ENCODE measurements around the gene KRT39.

Gene KRT39

DNA sequence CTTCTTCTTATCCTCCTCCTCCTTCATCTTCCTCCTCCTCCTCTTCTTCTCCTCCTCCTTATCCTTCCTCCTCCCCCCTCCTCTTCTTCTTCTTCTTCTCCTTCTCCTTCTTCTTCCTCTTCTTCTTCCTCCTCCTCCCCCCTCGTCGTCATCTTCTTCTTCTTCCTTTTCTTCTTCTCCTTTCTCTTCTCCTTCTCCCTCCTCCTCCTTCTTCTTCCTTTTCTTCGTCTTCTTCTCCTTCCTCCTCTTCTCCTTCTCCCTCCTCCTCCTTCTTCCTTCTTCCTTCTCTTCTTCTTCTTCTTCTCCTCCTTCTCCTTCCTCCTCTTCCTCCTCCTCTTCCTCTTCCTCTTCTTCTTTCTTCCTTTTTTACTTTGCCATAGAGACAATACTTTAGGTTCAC, 24.2 kb downstream of the KRT39 start:
- Histone ChIP-seq H3K27me3 (ENCODE audit: control insufficient read depth, insufficient read depth, low read length) (no peaks in the 10 kb centered on the region), H3K36me3 (ENCODE audit: control insufficient read depth, insufficient read depth, low read length) (no peaks in the 10 kb centered on the region), H3K4me3 (ENCODE audit: low read depth, low read length) (no peak overlapping the region), H3K27ac (ENCODE audit: low read depth, low read length) (no peak overlapping the region), H3K9me3 (ENCODE audit: control insufficient read depth, insufficient read depth, low read length) (no peaks in the 10 kb centered on the region), H3K9ac (ENCODE audit: low read depth, low read length) (no peak overlapping the region), H3K4me1 (ENCODE audit: control insufficient read depth, insufficient read depth, low read length) (no peaks in the 10 kb centered on the region)

DNA sequence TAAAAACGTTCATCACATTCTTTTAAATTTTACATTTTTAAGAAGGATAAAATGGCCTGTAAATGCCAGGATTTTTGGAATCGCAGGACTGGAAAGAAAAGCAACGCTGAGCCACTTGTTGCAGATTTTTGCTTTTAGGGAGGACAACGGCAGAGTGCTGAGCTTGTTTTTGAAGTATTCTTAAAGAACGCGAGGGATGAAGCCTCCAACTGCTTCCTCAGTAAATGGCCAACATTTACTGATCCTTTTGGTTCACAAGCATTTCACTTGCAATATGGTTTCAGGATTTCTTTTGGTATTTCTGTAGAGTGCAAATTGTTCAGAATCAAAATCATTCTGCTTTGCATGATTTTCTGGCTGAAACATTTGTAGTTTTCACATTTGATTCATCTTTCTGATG, 26.5 kb downstream of the KRT39 start:
- no peaks in the 10 kb centered on the region for H3K9me3 ChIP-seq (ENCODE audit: control insufficient read depth, insufficient read depth, low read length)
- no peak overlapping the region for H3K4me3 ChIP-seq (ENCODE audit: low read depth, low read length)
- H3K36me3 ChIP-seq (ENCODE audit: control insufficient read depth, insufficient read depth, low read length): no peaks in the 10 kb centered on the region
- no peaks in the 10 kb centered on the region for H3K27me3 ChIP-seq (ENCODE audit: control insufficient read depth, insufficient read depth, low read length)
- no peak overlapping the region for H3K27ac ChIP-seq (ENCODE audit: low read depth, low read length)
- no peak overlapping the region for H3K9ac ChIP-seq (ENCODE audit: low read depth, low read length)
- H3K4me1 ChIP-seq (ENCODE audit: control insufficient read depth, insufficient read depth, low read length): peaks cover 8% of the 10 kb centered on the region; the same call in 1 of the 2 replicates

GRCh38 chr17:40938981-40939380, 27.8 kb downstream of the KRT39 start:
- Histone ChIP-seq H3K36me3 (ENCODE audit: control insufficient read depth, insufficient read depth, low read length) (no peaks in the 10 kb centered on the region), H3K27ac (ENCODE audit: low read depth, low read length) (no peak overlapping the region), H3K4me1 (ENCODE audit: control insufficient read depth, insufficient read depth, low read length) (peaks cover 8% of the 10 kb centered on the region; the same call in 1 of the 2 replicates), H3K9ac (ENCODE audit: low read depth, low read length) (no peak overlapping the region), H3K4me3 (ENCODE audit: low read depth, low read length) (no peak overlapping the region), H3K9me3 (ENCODE audit: control insufficient read depth, insufficient read depth, low read length) (no peaks in the 10 kb centered on the region), H3K27me3 (ENCODE audit: control insufficient read depth, insufficient read depth, low read length) (no peaks in the 10 kb centered on the region)

GRCh38 chr17:40937384-40937819, 29.3 kb downstream of the KRT39 start, which contains the start of gene KRT23:
Gene KRT23 (minus strand): TSS chr17:40937646. CDS start chr17:40936603, 1,043 bp downstream.
- H3K9me3 ChIP-seq (ENCODE audit: control insufficient read depth, insufficient read depth, low read length): no peaks in the 10 kb centered on the region
- no peaks in the 10 kb centered on the region for H3K27me3 ChIP-seq (ENCODE audit: control insufficient read depth, insufficient read depth, low read length)
- H3K36me3 ChIP-seq (ENCODE audit: control insufficient read depth, insufficient read depth, low read length): no peaks in the 10 kb centered on the region
- peaks cover 8% of the 10 kb centered on the region; the same call in 1 of the 2 replicates for H3K4me1 ChIP-seq (ENCODE audit: control insufficient read depth, insufficient read depth, low read length)
- no peak within 1 kb of the TSS for H3K4me3 ChIP-seq (ENCODE audit: low read depth, low read length)
- H3K9ac ChIP-seq (ENCODE audit: low read depth, low read length): no peak within 1 kb of the TSS
- H3K27ac ChIP-seq (ENCODE audit: low read depth, low read length): no peak within 1 kb of the TSS

- Histone ChIP-seq H3K36me3 (ENCODE audit: control insufficient read depth, insufficient read depth, low read length) (no peaks in the 10 kb centered on the region), H3K4me1 (ENCODE audit: control insufficient read depth, insufficient read depth, low read length) (peaks cover 8% of the 10 kb centered on the region; the same call in 1 of the 2 replicates), H3K27ac (ENCODE audit: low read depth, low read length) (no peak overlapping the region), H3K9ac (ENCODE audit: low read depth, low read length) (no peak overlapping the region), H3K9me3 (ENCODE audit: control insufficient read depth, insufficient read depth, low read length) (no peaks in the 10 kb centered on the region), H3K4me3 (ENCODE audit: low read depth, low read length) (no peak overlapping the region), H3K27me3 (ENCODE audit: control insufficient read depth, insufficient read depth, low read length) (no peaks in the 10 kb centered on the region)
Measured at GRCh38 chr17:40936976-40937375, 29.8 kb downstream of the KRT39 start.

DNA sequence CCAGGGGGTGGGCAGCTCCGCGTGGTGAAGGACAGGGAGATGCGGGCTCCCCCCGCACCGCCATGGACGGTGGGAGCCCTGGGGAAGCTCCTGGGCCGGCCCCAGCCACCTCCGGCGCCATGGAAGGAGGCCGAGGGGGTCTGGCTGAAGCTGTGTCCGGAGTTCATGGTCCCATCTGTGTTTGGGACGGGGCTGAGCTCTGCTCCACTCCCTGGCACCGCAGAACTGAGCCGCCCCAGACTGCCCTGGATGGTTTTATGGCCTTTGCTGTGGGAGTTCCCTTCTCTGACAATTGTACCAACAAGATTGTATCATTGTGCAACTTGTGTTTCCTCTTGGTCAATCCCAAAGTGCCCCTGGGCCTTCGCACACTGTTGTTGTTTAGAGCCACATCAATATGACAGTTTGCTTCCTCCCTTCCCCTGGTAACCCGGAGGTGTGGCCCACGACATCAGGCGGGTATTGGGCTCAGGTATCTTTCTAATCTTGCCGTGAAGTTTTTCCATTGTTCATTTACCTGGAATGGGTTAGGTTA, 30.2 kb downstream of the KRT39 start:
- Histone ChIP-seq H3K4me3 (ENCODE audit: low read depth, low read length) (no peak overlapping the region), H3K9ac (ENCODE audit: low read depth, low read length) (no peak overlapping the region), H3K4me1 (ENCODE audit: control insufficient read depth, insufficient read depth, low read length) (peaks cover 8% of the 10 kb centered on the region; the same call in 1 of the 2 replicates), H3K27me3 (ENCODE audit: control insufficient read depth, insufficient read depth, low read length) (no peaks in the 10 kb centered on the region), H3K9me3 (ENCODE audit: control insufficient read depth, insufficient read depth, low read length) (no peaks in the 10 kb centered on the region), H3K27ac (ENCODE audit: low read depth, low read length) (no peak overlapping the region), H3K36me3 (ENCODE audit: control insufficient read depth, insufficient read depth, low read length) (no peaks in the 10 kb centered on the region)

GRCh38 chr17:40935624-40936023, 31.1 kb downstream of the KRT39 start:
- Histone ChIP-seq H3K27me3 (ENCODE audit: control insufficient read depth, insufficient read depth, low read length) (no peaks in the 10 kb centered on the region), H3K9ac (ENCODE audit: low read depth, low read length) (no peak overlapping the region)

GRCh38 chr17:40932608-40933007, 34.1 kb downstream of the KRT39 start:
- no peak overlapping the region for H3K9ac ChIP-seq (ENCODE audit: low read depth, low read length)
- H3K4me3 ChIP-seq (ENCODE audit: low read depth, low read length): no peak overlapping the region
- peaks cover 8% of the 10 kb centered on the region; the same call in 1 of the 2 replicates for H3K4me1 ChIP-seq (ENCODE audit: control insufficient read depth, insufficient read depth, low read length)

More at GRCh38 chr17:40935624-40936023, 31.1 kb downstream of the KRT39 start:
- Histone ChIP-seq H3K9me3 (ENCODE audit: control insufficient read depth, insufficient read depth, low read length) (no peaks in the 10 kb centered on the region), H3K4me1 (ENCODE audit: control insufficient read depth, insufficient read depth, low read length) (peaks cover 8% of the 10 kb centered on the region; the same call in 1 of the 2 replicates), H3K36me3 (ENCODE audit: control insufficient read depth, insufficient read depth, low read length) (no peaks in the 10 kb centered on the region), H3K27ac (ENCODE audit: low read depth, low read length) (no peak overlapping the region), H3K4me3 (ENCODE audit: low read depth, low read length) (no peak overlapping the region)

DNA sequence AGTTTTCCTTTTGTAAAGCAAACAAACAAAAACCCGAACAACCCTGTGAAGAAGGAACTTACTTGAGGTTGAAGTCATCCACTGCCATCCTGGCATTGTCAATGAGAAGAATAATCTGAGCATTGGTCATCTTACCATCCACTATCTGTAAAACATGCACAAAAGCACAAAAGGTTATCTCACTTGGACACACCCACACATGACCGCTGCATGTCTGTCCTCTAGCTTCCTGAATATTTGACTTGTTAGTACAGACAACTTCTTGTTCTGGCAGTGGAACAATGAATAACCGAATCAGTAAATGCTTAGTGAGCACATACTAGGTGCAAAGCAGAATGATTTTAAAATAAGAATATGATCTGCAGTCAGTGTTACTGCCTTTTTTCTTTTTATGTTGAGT, 35.4 kb downstream of the KRT39 start:
- peaks cover 4% of the 10 kb centered on the region for H3K4me1 ChIP-seq (ENCODE audit: control insufficient read depth, insufficient read depth, low read length)
- H3K9me3 ChIP-seq (ENCODE audit: control insufficient read depth, insufficient read depth, low read length): no peaks in the 10 kb centered on the region
- no peaks in the 10 kb centered on the region for H3K27me3 ChIP-seq (ENCODE audit: control insufficient read depth, insufficient read depth, low read length)

More at GRCh38 chr17:40932608-40933007, 34.1 kb downstream of the KRT39 start:
- Histone ChIP-seq H3K27ac (ENCODE audit: low read depth, low read length) (no peak overlapping the region), H3K27me3 (ENCODE audit: control insufficient read depth, insufficient read depth, low read length) (no peaks in the 10 kb centered on the region), H3K9me3 (ENCODE audit: control insufficient read depth, insufficient read depth, low read length) (no peaks in the 10 kb centered on the region), H3K36me3 (ENCODE audit: control insufficient read depth, insufficient read depth, low read length) (no peaks in the 10 kb centered on the region)

GRCh38 chr17:40926341-40926740, 40.4 kb downstream of the KRT39 start:
- Histone ChIP-seq H3K27me3 (ENCODE audit: control insufficient read depth, insufficient read depth, low read length) (no peaks in the 10 kb centered on the region), H3K4me3 (ENCODE audit: low read depth, low read length) (no peak overlapping the region), H3K36me3 (ENCODE audit: control insufficient read depth, insufficient read depth, low read length) (no peaks in the 10 kb centered on the region), H3K9me3 (ENCODE audit: control insufficient read depth, insufficient read depth, low read length) (no peaks in the 10 kb centered on the region), H3K4me1 (ENCODE audit: control insufficient read depth, insufficient read depth, low read length) (peaks cover 8% of the 10 kb centered on the region), H3K27ac (ENCODE audit: low read depth, low read length) (no peak overlapping the region), H3K9ac (ENCODE audit: low read depth, low read length) (no peak overlapping the region)

More for the DNA sequence above, 35.4 kb downstream of the KRT39 start:
- H3K27ac ChIP-seq (ENCODE audit: low read depth, low read length): no peak overlapping the region
- H3K9ac ChIP-seq (ENCODE audit: low read depth, low read length): no peak overlapping the region
- no peaks in the 10 kb centered on the region for H3K36me3 ChIP-seq (ENCODE audit: control insufficient read depth, insufficient read depth, low read length)
- H3K4me3 ChIP-seq (ENCODE audit: low read depth, low read length): no peak overlapping the region

GRCh38 chr17:40922239-40922638, 44.5 kb downstream of the KRT39 start:
- no peak overlapping the region for H3K9ac ChIP-seq (ENCODE audit: low read depth, low read length)
- no peak overlapping the region for H3K4me3 ChIP-seq (ENCODE audit: low read depth, low read length)
- no peaks in the 10 kb centered on the region for H3K36me3 ChIP-seq (ENCODE audit: control insufficient read depth, insufficient read depth, low read length)
- no peaks in the 10 kb centered on the region for H3K9me3 ChIP-seq (ENCODE audit: control insufficient read depth, insufficient read depth, low read length)
- H3K27me3 ChIP-seq (ENCODE audit: control insufficient read depth, insufficient read depth, low read length): no peaks in the 10 kb centered on the region
- no peak overlapping the region for H3K27ac ChIP-seq (ENCODE audit: low read depth, low read length)
- peaks cover 8% of the 10 kb centered on the region for H3K4me1 ChIP-seq (ENCODE audit: control insufficient read depth, insufficient read depth, low read length)

All from HUES48 (cell line).